CD4-positive, alpha-beta T cell treated with Interleukin-4 for 4 hours (primary cell): ENCODE measurements around the gene PLEKHG4B.
"Not testable (repeated sequence)": the region's sequence is repeated elsewhere in the genome, so short reads cannot be mapped to it uniquely, and the experiment has no call there.

Experiments
- DNase-seq: peaks from one replicate; pipeline ENCODE4 v3.0.0-alpha.2; 2020

The PLEKHG4B gene

DNA sequence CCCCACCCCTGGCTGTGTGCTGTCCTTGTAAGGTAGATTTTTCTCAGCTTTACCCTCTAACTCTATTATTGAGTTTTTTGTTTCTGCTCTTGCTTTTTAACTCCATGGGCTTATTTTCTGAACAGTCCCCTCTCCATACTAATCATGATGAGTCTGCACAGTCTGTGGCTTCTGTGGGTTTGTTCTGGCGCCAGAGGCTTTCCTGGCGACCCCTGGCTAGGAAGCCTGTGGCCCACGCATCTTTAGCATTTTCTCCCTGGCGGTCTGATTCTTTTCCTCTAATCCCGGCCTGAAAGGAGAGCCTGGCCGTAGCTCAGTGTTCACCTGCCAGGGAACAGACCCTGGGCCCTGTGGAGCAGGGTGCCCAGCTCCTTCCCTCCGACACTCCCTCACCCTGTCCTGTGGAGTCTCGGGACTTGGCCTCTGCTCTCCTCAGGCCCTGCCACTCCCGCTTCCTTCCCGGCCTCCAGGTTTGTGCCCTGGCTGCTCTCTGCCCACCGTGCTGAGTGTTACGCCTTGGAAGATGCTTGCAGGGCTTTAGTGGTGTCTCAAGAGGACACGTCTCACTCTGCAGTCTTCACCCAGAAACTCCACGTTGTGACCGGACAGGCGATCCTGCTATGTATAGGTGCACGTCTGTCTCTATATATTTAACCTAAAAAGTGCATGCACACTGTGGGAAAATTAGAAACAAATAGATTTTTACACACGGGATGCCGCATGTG is 67.6 kb downstream of the PLEKHG4B start:
- no peak for DNase-seq

GRCh38 chr5:160173-160510 is 68.2 kb downstream of the PLEKHG4B start:
- DNase-seq = no peak

GRCh38 chr5:160921-161802 is 69.2 kb downstream of the PLEKHG4B start:
- no peak for DNase-seq

GRCh38 chr5:161803-162110 is 69.8 kb downstream of the PLEKHG4B start:
- no peak for DNase-seq

DNA sequence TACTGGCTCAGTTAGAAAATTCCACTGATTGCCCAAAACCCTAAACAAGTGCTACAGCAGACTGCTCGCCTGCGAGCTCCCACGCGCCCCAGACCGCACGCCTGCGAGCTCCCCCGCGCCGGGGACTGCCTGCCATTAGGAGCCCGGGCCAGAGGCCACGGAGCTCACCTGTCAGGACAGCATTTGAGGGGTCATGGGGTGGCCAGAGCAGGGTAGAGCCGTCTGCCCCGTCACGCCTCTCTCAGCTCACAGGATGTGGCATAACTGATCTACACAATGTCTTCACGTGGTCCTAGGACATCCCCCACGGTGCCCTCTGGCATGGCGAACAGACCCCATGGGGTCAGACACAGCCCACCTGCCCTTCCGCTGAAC is 70.2 kb downstream of the PLEKHG4B start:
- DNase-seq = no peak

GRCh38 chr5:162565-163337 is 70.8 kb downstream of the PLEKHG4B start:
- no peak for DNase-seq

DNA sequence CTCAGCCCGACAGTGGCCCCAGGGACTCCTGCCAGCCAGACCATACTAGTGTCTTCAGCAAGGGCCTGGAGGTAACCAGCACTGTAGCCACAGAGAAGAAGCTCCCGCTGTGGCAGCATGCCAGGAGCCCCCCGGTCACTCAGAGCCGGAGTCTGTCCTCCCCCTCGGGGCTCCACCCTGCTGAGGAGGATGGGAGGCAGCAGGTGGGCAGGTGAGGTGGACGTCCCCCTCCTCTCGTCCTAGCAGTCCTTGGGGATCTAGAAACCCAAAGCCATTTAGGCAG is 71.3 kb downstream of the PLEKHG4B start:
- no peak for DNase-seq

DNA sequence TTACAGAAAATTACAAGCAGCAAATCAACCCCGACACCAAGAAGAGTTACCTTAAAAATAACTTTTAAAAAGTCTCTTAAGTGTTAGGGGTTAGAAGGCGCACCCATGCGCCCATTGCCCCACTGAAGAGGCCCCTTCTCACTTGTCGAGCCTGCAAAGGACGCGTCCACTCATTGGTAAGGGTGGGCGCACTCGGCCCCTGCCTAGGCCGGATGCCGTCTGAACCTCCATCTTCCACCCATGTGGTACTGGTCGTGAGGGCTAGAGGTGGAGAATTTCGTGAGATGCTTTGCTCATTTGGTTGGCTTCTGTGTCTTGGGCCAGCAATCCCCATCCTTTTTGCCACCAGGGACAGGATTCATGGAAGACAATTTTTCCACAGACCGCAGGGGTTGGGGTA is 71.9 kb downstream of the PLEKHG4B start:
- no peak for DNase-seq

GRCh38 chr5:164244-164643 is 72.3 kb downstream of the PLEKHG4B start:
- no peak for DNase-seq

DNA sequence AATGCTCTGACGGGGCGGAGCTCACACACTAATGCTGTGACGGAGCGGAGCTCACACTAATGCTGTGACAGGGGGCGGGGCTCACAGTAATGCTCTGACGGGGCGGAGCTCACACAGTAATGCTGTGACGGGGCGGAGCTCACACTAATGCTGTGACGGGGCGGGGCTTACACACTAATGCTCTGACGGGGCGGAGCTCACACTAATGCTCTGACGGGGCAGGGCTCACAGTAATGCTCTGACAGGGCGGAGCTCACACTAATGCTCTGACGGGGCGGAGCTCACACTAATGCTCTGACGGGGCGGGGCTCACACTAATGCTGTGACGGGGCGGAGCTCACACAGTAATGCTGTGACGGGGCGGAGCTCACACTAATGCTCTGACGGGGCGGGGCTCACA is 72.8 kb downstream of the PLEKHG4B start:
- not testable (repeated sequence) for DNase-seq

DNA sequence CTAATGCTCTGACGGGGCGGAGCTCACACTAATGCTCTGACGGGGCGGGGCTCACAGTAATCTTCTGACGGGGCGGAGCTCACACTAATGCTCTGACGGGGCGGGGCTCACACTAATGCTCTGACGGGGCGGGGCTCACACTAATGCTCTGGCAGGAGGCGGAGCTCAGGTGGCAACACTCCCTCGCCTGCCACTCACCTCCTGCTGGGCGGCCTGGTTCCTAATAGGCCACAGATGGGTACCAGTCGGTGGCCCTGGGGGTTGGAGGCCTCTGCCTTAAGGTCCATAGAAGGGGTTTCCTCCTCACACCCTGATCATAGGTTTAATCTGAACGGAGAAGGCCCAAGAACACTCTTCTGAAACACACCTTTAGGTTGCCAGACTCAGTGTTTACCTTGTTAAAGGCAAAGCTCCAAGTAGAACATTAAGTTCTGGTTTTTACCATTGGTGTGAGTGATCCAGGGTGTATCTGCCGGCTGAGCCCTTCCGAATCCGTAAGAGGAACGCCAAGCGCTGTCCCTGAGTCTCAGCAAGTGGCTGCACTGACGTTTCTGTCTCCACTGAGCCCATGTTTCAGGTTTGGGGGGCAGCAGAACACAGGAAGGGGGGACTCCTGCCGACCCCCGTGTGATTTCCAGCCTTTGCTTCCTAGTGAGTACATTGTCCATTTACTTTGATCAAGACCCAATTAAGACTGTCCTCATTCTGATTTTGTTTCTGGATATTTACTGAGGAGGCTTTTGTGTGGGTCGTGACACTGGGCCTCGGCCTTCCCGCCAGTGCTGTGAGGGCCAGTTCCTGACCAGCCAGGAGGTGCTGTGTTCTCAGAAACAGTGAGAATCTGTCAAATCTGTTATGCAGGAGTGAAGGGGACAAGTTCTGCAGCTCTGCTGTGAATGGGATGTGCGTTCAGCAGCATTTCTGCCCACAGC is 74.7 kb downstream of the PLEKHG4B start:
- DNase-seq = no peak

- no peak for DNase-seq
Measured at GRCh38 chr5:167511-167910, 75.5 kb downstream of the PLEKHG4B start.

- DNase-seq = no peak
Measured at GRCh38 chr5:167982-168660, 76.2 kb downstream of the PLEKHG4B start.

GRCh38 chr5:169071-169727 is 77.2 kb downstream of the PLEKHG4B start:
- DNase-seq = no peak

GRCh38 chr5:169728-170094 is 77.7 kb downstream of the PLEKHG4B start:
- DNase-seq = no peak

DNA sequence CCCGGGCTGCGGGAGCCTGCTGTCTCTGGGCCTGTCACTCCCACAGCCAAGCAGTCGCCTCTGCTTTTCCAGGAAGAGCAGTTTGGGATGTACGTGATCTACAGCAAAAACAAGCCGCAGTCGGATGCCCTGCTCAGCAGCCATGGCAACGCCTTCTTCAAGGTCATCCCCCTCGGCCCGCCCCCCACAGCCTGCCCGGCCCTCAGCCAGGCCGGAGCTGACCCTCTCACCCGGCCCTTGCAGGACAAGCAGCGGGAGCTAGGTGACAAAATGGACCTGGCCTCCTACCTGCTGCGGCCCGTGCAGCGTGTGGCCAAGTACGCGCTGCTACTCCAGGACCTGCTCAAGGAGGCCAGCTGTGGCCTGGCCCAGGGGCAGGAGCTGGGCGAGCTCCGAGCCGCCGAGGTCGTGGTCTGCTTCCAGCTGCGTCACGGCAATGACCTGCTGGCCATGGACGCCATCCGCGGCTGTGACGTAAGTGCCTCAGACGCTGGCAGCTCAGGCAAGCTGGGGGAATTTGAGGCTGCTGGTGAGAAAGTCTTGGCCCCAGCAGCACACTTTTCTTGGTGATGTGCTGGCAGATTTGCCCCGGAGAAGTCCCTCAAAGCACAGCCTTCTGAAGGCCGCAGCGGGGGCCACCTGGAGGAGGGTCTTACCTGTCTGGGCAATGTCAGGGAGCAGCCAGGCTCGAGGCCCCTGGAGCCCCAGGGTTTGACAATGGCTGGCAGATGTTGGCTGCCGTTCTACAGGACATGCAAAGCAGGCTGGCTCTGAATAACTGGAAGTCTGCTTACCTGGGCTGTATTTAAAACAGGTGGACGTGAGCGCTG is 79.2 kb downstream of the PLEKHG4B start:
- no peak for DNase-seq

DNA sequence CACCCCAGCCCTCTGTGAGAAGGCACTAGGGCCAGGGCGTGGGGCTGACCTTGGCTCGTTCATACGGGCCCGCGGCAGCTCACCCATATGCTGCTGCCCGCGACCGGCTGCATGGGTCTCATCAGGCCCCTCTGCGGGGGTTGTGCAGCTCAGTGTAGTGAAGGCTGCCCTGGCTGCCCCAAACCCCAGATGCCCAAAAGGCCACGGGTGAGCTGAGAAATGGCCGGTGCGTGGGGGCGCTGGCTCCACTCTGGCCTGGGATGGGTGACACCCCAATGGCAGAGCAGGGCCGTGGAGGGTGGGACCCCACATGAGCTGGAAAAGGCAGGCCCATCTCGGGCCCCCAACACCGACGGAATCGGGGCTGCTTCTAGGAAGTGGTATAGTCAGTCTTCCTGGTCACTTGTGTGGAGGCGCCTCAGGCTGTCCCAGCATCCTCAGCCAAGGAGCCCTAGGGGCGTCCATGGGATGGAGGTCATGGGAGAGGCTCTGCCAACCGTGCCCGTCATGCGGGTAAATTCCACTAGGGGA is 79.9 kb downstream of the PLEKHG4B start:
- no peak for DNase-seq

- no peak for DNase-seq
Measured at GRCh38 chr5:172421-172820, 80.5 kb downstream of the PLEKHG4B start.

- no peak for DNase-seq
Measured at GRCh38 chr5:172841-173251, 80.9 kb downstream of the PLEKHG4B start.

DNA sequence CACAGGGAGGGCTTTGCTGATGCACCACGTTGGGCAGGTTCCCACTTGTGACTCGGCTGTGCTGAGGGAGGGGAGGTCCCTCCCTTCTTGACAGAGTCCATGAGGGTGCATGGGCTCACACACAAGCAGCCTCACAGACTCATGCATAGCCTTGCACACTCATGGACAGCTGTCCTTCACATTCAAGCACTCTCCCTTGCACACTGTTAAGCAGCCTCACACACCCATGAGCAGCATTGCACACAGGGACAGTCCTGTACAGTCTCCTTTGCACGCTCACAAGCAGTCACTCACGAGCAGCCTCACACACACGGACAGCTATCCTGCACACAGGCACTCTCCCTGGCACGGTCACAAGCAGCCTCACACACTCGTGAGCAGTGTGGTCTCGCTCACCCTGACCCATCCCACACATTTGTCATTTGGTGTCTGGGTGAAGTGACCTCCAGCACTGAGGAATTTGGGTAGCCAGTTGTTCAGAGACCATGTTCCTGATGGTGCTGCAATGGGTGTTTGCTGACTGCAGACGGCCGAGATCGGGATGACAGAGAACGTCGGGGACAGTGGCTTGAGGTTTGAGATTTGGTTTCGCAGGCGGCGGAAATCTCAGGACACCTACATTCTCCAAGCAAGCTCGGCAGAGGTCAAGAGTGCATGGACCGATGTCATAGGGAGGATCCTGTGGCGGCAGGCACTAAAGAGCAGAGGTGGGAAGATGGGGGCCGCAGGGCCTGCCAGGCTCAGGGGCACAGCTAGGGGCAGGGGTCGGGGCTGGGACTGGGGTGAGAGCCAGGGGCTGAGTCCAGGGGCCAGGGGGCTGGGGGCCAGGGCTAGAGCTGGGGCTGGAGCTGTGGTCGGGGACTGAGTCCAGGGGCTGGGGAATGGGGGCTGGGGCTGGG is 81.7 kb downstream of the PLEKHG4B start:
- no peak for DNase-seq
